Measurements from ENCODE around the gene HYKK. TPM values are rescaled to one million over a fixed set of nuclear protein-coding genes. Genes with fewer than 3 reads are reported as not detected.

Gene HYKK
- total and polyA plus RNA-seq, 9 of the 15 experiments (the other 6 are each of a cell fraction or from before 2014, with no cell fraction given), result 1.9 to 6.1 (median 4.3) TPM

- TF ChIP-seq FOXK2 (conservative IDR thresholded peaks at IDR 0.05 in 1 of 2, IDR thresholded peaks at IDR 0.05 in 1 of 2; ENCODE audit: low read depth in 2 of 2) (no peak; a peak in 2 of 4 replicates), RBM17 (IDR thresholded peaks at IDR 0.05; ENCODE audit: borderline replicate concordance, low read depth, low read length) (no peak), MTF1 (CRISPR knock-in tag; IDR thresholded peaks at IDR 0.05; ENCODE audit: borderline replicate concordance) (no peak), TCF7L2 (IDR thresholded peaks at IDR 0.05; ENCODE audit: low read depth, low read length) (no peak), ZNF408 (CRISPR knock-in tag; IDR thresholded peaks at IDR 0.05; ENCODE audit: low read depth) (no peak), PRPF4 (IDR thresholded peaks at IDR 0.05; ENCODE audit: insufficient read depth, low read depth, low read length, poor library complexity, severe bottlenecking) (no peak), HLTF (IDR thresholded peaks at IDR 0.05) (no peak), PRMT5 (CRISPR knock-in tag; IDR thresholded peaks at IDR 0.05) (no peak), KLF1 (tag; IDR thresholded peaks at IDR 0.05) (no peak), TOE1 (IDR thresholded peaks at IDR 0.05; ENCODE audit: borderline replicate concordance) (peak; percentile 51; the same call in 1 of the 2 replicates), TOE1 (CRISPR knock-in tag; IDR thresholded peaks at IDR 0.05; ENCODE audit: borderline replicate concordance, low read depth) (0 out of 2 replicates have a peak, but pooled peaks have one; percentile 34), HOXB6 (CRISPR knock-in tag; IDR thresholded peaks at IDR 0.05; ENCODE audit: borderline replicate concordance) (no peak), DMBX1 (CRISPR knock-in tag; IDR thresholded peaks at IDR 0.05; ENCODE audit: borderline replicate concordance) (no peak), FOXJ3 (CRISPR knock-in tag; IDR thresholded peaks at IDR 0.05) (no peak), HIVEP1 (CRISPR knock-in tag; IDR thresholded peaks at IDR 0.05) (no peak), ZNF586 (CRISPR knock-in tag; conservative IDR thresholded peaks at IDR 0.05) (no peak), MAFF (IDR thresholded peaks at IDR 0.05; ENCODE audit: low read length) (no peak), ZFP36 (IDR thresholded peaks at IDR 0.05; ENCODE audit: low read depth, low read length, partially characterized antibody) (no peak), HEY1 (CRISPR knock-in tag; IDR thresholded peaks at IDR 0.05; ENCODE audit: borderline replicate concordance) (no peak), STAG1 (CRISPR knock-in tag; IDR thresholded peaks at IDR 0.05; ENCODE audit: borderline replicate concordance) (no peak), JUND (IDR thresholded peaks at IDR 0.05; ENCODE audit: borderline replicate concordance, low read depth, low read length) (no peak), JUND (tag; IDR thresholded peaks at IDR 0.05; ENCODE audit: borderline replicate concordance, low read depth, low read length) (no peak; the same call in 2 of the 3 replicates), CREBBP (IDR thresholded peaks at IDR 0.05; ENCODE audit: low read depth, low read length) (no peak), SRSF1 (IDR thresholded peaks at IDR 0.05; ENCODE audit: low read depth, low read length) (no peak), ZNF583 (CRISPR knock-in tag; IDR thresholded peaks at IDR 0.05) (no peak)
- TF ChIP-seq, protein P1, sequence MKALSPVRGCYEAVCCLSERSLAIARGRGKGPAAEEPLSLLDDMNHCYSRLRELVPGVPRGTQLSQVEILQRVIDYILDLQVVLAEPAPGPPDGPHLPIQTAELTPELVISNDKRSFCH (CRISPR knock-in tag; IDR thresholded peaks at IDR 0.05), result no peak
- TF ChIP-seq, protein P1 (tag; IDR thresholded peaks at IDR 0.05), result no peak
- TF ChIP-seq, protein P2, sequence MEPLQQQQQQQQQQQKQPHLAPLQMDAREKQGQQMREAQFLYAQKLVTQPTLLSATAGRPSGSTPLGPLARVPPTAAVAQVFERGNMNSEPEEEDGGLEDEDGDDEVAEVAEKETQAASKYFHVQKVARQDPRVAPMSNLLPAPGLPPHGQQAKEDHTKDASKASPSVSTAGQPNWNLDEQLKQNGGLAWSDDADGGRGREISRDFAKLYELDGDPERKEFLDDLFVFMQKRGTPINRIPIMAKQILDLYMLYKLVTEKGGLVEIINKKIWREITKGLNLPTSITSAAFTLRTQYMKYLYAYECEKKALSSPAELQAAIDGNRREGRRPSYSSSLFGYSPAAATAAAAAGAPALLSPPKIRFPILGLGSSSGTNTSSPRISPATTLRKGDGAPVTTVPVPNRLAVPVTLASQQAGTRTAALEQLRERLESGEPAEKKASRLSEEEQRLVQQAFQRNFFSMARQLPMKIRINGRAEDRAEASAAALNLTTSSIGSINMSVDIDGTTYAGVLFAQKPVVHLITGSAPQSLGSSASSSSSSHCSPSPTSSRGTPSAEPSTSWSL (CRISPR knock-in tag; IDR thresholded peaks at IDR 0.05; ENCODE audit: borderline replicate concordance), result no peak
- TF ChIP-seq, protein P3, sequence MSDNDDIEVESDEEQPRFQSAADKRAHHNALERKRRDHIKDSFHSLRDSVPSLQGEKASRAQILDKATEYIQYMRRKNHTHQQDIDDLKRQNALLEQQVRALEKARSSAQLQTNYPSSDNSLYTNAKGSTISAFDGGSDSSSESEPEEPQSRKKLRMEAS (CRISPR knock-in tag; IDR thresholded peaks at IDR 0.05), result peak; percentile 64
Measured at GRCh38 chr15:78540141-78540870, 32.9 kb downstream of the HYKK start, which contains the start of gene PSMA4 (continued).
